Measurements from ENCODE around the gene TTL.

DNA sequence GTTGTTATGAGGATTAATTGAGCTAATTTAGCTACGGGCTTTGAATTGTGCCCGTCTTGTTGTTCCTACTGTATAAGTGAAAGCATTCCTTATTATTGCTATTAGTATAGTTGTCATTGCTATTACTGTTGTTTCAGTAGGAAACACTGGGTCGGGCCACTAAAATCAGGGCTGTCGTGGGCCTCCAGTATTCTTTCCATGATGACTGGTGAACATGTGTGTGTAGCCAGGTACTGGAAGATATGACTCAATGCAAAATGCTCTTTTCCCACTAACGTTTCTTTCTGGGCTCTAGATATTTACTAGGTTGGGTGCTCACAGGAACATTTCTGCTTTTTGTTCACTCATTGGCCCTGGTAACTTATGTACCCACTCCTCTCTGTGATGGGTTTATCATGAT lies 4.9 kb downstream of the TTL start:
- no peak for TF ChIP-seq POLR2A (IDR thresholded peaks at IDR 0.05)
- TF ChIP-seq, protein P1, sequence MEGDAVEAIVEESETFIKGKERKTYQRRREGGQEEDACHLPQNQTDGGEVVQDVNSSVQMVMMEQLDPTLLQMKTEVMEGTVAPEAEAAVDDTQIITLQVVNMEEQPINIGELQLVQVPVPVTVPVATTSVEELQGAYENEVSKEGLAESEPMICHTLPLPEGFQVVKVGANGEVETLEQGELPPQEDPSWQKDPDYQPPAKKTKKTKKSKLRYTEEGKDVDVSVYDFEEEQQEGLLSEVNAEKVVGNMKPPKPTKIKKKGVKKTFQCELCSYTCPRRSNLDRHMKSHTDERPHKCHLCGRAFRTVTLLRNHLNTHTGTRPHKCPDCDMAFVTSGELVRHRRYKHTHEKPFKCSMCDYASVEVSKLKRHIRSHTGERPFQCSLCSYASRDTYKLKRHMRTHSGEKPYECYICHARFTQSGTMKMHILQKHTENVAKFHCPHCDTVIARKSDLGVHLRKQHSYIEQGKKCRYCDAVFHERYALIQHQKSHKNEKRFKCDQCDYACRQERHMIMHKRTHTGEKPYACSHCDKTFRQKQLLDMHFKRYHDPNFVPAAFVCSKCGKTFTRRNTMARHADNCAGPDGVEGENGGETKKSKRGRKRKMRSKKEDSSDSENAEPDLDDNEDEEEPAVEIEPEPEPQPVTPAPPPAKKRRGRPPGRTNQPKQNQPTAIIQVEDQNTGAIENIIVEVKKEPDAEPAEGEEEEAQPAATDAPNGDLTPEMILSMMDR (IDR thresholded peaks at IDR 0.05), result no peak

Measured in ovary (tissue), 3 donors.